GM12873 (cell line): ENCODE data around the gene GAL3ST2.

Experiments
- CTCF ChIP-seq: IDR thresholded peaks from 2 replicates; pipeline ENCODE4 v1.5.1; 2012; ENCODE audit warnings: low read depth, mild to moderate bottlenecking, moderate library complexity, low read length, control low read depth; ENCODE audit not compliant: insufficient read depth; ENCODE audit errors: missing control alignments

Gene GAL3ST2

GRCh38 chr2:241741016-241741415 is 35.6 kb upstream of the GAL3ST2 start:
- no peak for TF ChIP-seq CTCF

- no peak for TF ChIP-seq CTCF
Observed at GRCh38 chr2:241742320-241742939, 34.2 kb upstream of the GAL3ST2 start.

- TF ChIP-seq CTCF, result no peak
Observed at GRCh38 chr2:241743620-241744019, 33.0 kb upstream of the GAL3ST2 start.

GRCh38 chr2:241744028-241744754 is 32.4 kb upstream of the GAL3ST2 start:
- TF ChIP-seq CTCF, result no peak

GRCh38 chr2:241745276-241745675 is 31.3 kb upstream of the GAL3ST2 start:
- no peak for TF ChIP-seq CTCF

- no peak for TF ChIP-seq CTCF
Observed at GRCh38 chr2:241746084-241746483, 30.5 kb upstream of the GAL3ST2 start.

GRCh38 chr2:241748468-241749256 is 28.0 kb upstream of the GAL3ST2 start:
- no peak for TF ChIP-seq CTCF
